Testis (tissue), 2 donors: ENCODE measurements around the gene C2orf81.

Experiments
- CTCF ChIP-seq, 3 experiments: fragments of 450-650 bp in 2 of 3; fragments of 200-600 bp in 1 of 3; sonication (generic) in 1 of 3; IDR thresholded peaks; one replicate each; pipeline ENCODE4 v1.5.1; 2016 to 2019; ENCODE audit warnings: antibody characterized with exemption in 3 of 3, mild to moderate bottlenecking in 2 of 3, moderate library complexity in 1 of 3
- POLR2A ChIP-seq: fragments of 450-650 bp; IDR thresholded peaks from one replicate; pipeline ENCODE4 v1.6.1; 2017; ENCODE audit warnings: antibody characterized with exemption, mild to moderate bottlenecking, moderate library complexity

- TF ChIP-seq POLR2A (no peak), CTCF (IDR thresholded peaks at IDR 0.05) (no peak)
Measured at GRCh38 chr2:74366036-74366435, 55.4 kb downstream of the C2orf81 start.
